ENCODE results near the gene GABBR2.

The GABBR2 gene

GRCh38 chr9:98311541-98311940, 397.2 kb downstream of the GABBR2 start:
- Histone ChIP-seq H3K4me1 (no peaks in the 10 kb centered on the region), H3K36me3 (replicated peaks) (no peaks in the 10 kb centered on the region), H3K4me3 (no peak overlapping the region), H3K27me3 (ENCODE audit: low read depth) (no peaks in the 10 kb centered on the region), H3K9me3 (no peaks in the 10 kb centered on the region)
- in situ Hi-C loops (cut with MboI; ENCODE audit: low sequenced_read_pairs), result no loop called here
- no peak for DNase-seq (ENCODE audit: low spot score in 2 of 2)

DNA sequence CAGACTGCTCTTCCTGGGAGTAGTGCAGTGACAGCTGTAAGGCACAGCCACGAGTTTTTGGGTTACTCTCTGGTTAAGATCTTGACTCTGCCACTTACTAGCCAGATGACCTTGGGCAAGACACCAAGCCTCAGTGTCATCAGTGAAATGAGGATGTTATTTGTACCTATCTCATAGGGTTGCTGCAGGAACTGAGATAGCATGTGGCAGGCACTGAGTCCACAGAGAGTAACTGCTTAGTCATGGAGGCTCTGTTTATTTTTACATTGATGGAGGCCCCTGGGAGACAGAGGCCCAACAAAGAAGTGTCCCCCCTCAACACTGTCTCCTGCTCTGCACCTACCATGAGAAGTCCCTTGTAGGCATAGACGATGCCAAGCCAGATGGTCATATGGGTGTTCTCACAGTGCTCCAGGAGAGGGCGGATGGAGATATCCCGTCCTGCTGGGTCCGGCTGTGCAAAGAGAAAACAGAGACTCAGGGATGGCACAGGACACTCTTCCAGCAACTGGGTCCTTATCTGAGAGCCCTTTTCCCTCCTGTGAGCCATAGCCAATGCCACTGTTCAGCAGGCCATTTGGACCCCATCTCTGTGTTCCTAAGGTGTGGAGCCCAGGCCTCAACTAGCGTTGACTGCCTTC, 397.9 kb downstream of the GABBR2 start:
- no peaks in the 10 kb centered on the region for H3K36me3 ChIP-seq (replicated peaks)
- no peaks in the 10 kb centered on the region for H3K9me3 ChIP-seq
- in situ Hi-C loops (cut with MboI; ENCODE audit: low sequenced_read_pairs), result no loop called here
- DNase-seq (ENCODE audit: low spot score in 2 of 2), result no peak
- H3K4me1 ChIP-seq, result no peaks in the 10 kb centered on the region
- no peaks in the 10 kb centered on the region for H3K27me3 ChIP-seq (ENCODE audit: low read depth)
- H3K4me3 ChIP-seq, result no peak overlapping the region

GRCh38 chr9:98306384-98307145, 402.2 kb downstream of the GABBR2 start:
- DNase-seq (ENCODE audit: low spot score in 2 of 2), result no peak
- no peaks in the 10 kb centered on the region for H3K27me3 ChIP-seq (ENCODE audit: low read depth)
- no peaks in the 10 kb centered on the region for H3K9me3 ChIP-seq
- in situ Hi-C loops (cut with MboI; ENCODE audit: low sequenced_read_pairs), result no loop called here
- H3K4me3 ChIP-seq, result no peak overlapping the region
- no peaks in the 10 kb centered on the region for H3K4me1 ChIP-seq
- H3K36me3 ChIP-seq (replicated peaks), result no peaks in the 10 kb centered on the region

DNA sequence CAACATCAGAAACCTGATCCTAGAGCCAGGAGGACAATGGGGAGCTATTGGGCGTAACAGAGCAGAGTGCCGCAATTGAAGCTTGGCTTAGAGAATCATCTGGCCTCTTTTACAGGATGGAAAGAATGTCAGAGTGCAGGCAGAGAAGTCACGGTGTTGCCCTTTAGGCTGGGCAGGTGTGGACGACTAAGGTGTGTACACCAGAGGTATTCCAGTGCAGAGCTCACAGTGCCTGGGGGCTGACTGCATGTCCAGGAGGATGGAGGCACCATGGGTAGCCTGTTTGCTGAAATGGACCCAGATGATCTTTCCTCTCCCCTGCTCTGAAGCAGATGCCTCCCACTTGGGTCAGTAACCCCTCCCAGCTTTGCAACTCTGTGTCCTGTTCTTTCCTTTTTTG, 404.4 kb downstream of the GABBR2 start:
- no peaks in the 10 kb centered on the region for H3K27me3 ChIP-seq (ENCODE audit: low read depth)
- in situ Hi-C loops (cut with MboI; ENCODE audit: low sequenced_read_pairs), result no loop called here
- H3K4me1 ChIP-seq, result no peaks in the 10 kb centered on the region
- no peaks in the 10 kb centered on the region for H3K36me3 ChIP-seq (replicated peaks)
- no peak for DNase-seq (ENCODE audit: low spot score in 2 of 2)
- H3K9me3 ChIP-seq, result no peaks in the 10 kb centered on the region
- no peak overlapping the region for H3K4me3 ChIP-seq

DNA sequence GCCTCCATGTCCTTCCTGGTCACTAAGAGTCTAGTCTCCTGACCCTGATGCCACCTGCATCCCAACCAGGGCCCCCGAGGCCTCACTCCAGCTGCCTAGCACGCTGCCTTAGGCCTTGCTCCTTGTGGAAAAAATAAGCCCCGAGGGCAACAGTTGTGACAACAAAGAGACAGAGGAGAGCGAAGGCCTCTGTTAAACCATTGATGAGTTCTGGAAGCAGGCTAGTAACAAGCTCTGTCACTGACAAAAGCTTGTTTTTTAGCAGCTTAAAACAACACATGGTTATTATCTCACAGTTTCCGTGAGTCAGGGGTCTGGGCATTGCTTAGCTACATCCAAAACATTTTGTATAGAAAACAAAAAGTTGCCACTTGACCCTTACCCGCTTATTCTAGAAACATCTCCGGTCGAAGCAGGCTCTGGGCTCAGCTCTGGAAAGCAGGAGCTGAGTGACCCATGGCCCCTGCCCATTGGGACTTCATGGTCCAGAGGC, 405.1 kb downstream of the GABBR2 start:
- in situ Hi-C loops (cut with MboI; ENCODE audit: low sequenced_read_pairs), result no loop called here
- H3K27me3 ChIP-seq (ENCODE audit: low read depth), result no peaks in the 10 kb centered on the region
- no peaks in the 10 kb centered on the region for H3K9me3 ChIP-seq
- H3K4me3 ChIP-seq, result no peak overlapping the region
- no peaks in the 10 kb centered on the region for H3K36me3 ChIP-seq (replicated peaks)
- DNase-seq (ENCODE audit: low spot score in 2 of 2), result no peak
- no peaks in the 10 kb centered on the region for H3K4me1 ChIP-seq

DNA sequence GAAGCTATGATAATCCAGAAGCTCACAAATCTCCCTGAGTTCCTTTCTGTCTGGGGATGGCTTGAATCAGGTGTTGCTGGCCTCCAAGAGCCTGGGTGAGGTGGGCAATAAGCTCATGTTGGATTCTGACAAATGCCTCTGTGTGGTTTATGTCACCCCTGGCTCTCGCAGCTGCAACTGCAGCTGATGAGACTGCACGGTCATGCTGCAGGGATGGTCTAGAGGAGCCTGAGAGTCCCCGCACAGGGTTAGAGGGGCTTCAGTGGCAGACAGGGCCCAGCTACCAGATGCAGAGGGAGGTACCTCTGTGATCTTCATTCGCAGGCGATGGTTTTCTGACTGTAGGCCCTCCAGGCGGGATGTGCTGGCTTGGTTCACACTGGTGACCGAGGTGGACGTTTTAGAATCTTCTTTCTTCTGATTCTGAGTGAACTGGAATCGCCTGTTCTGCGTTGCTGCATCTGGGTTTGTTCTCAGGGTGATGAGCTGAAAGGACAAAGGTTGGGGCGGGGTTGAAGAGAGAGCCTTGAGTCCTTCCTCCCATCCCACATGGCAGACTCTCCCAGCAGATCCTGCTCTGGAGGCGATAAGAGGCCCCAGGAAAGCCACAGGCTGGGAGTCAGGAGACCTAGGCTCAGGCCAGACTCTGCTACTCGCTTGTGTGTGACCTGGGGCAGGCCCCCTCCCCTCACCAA, 405.6 kb downstream of the GABBR2 start:
- Histone ChIP-seq H3K4me1 (no peaks in the 10 kb centered on the region), H3K9me3 (no peaks in the 10 kb centered on the region), H3K27me3 (ENCODE audit: low read depth) (no peaks in the 10 kb centered on the region), H3K36me3 (replicated peaks) (no peaks in the 10 kb centered on the region), H3K4me3 (no peak overlapping the region)
- in situ Hi-C loops (cut with MboI; ENCODE audit: low sequenced_read_pairs), result no loop called here
- DNase-seq (ENCODE audit: low spot score in 2 of 2), result no peak

DNA sequence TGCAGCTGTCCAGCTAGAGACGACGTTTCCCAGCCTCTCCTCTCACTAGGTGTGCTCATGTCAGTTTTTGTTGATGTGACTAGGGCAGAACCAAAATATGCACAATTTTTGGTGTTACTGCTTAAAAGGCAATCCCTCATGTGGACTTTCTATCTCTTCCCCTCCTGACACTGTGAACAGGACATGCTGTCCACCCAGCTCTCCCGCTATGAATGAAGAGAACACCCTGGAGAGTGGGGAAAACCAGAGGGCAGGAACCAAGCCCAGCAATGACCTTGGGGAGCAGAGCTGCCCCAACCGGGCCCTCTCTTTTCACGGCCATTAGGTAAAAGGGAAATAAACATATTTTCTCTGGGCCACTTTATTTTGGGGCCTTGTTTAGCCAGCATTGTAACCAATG, 406.6 kb downstream of the GABBR2 start:
- no peaks in the 10 kb centered on the region for H3K4me1 ChIP-seq
- no peak for DNase-seq (ENCODE audit: low spot score in 2 of 2)
- H3K27me3 ChIP-seq (ENCODE audit: low read depth), result no peaks in the 10 kb centered on the region
- H3K9me3 ChIP-seq, result no peaks in the 10 kb centered on the region
- in situ Hi-C loops (cut with MboI; ENCODE audit: low sequenced_read_pairs), result no loop called here
- H3K4me3 ChIP-seq, result no peak overlapping the region
- H3K36me3 ChIP-seq (replicated peaks), result no peaks in the 10 kb centered on the region

DNA sequence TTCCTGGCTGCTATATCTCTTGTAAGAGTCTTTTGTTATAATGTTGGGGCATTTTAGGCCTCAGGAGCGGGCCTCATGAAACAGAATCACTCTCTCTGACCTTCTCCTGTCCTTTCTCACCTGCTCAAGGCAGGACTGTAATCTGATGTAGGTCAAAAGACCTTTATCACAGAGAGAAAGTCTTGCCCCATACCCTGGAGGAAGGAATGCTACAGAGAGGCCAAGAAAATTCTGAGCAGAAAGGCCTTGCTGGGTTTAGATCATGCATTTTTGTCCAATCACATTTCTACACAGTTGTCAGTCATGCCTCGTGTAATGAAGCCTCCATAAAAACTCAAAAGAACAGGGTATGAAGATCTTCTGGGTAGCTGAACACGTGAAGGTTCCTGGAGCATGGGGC, 408.1 kb downstream of the GABBR2 start:
- no peaks in the 10 kb centered on the region for H3K36me3 ChIP-seq (replicated peaks)
- DNase-seq (ENCODE audit: low spot score in 2 of 2), result no peak
- H3K4me1 ChIP-seq, result no peaks in the 10 kb centered on the region
- H3K27me3 ChIP-seq (ENCODE audit: low read depth), result no peaks in the 10 kb centered on the region
- H3K4me3 ChIP-seq, result no peak overlapping the region
- no peaks in the 10 kb centered on the region for H3K9me3 ChIP-seq
- in situ Hi-C loops (cut with MboI; ENCODE audit: low sequenced_read_pairs), result no loop called here

DNA sequence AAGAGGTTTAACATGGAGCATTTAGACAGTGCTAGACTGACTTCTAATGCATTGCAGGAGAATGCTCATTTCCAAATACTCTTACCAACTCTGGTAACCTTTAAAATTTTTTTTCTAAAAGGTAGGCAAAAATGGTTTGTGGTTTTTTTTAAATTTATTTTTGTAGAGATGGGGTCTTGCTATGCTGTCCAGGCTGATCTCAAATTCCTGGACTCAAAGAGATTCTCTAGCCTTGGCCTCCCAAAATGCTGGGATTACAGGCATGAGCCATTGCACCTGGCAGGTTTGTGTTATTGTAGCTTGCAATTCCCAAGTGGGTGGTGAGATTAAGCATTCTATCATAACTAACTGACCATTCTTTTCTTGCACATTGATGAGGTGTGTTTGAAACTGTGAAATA, 410.3 kb downstream of the GABBR2 start:
- Histone ChIP-seq H3K4me1 (no peaks in the 10 kb centered on the region), H3K9me3 (no peaks in the 10 kb centered on the region), H3K27me3 (ENCODE audit: low read depth) (peaks cover 7% of the 10 kb centered on the region; the same call in 1 of the 2 replicates), H3K36me3 (replicated peaks) (no peaks in the 10 kb centered on the region), H3K4me3 (no peak overlapping the region)
- in situ Hi-C loops (cut with MboI; ENCODE audit: low sequenced_read_pairs), result no loop called here
- DNase-seq (ENCODE audit: low spot score in 2 of 2), result no peak

- Histone ChIP-seq H3K4me3 (no peak overlapping the region), H3K9me3 (no peaks in the 10 kb centered on the region), H3K4me1 (no peaks in the 10 kb centered on the region), H3K27me3 (ENCODE audit: low read depth) (peaks cover 11% of the 10 kb centered on the region; the same call in 1 of the 2 replicates), H3K36me3 (replicated peaks) (no peaks in the 10 kb centered on the region)
- DNase-seq (ENCODE audit: low spot score in 2 of 2), result no peak
- in situ Hi-C loops (cut with MboI; ENCODE audit: low sequenced_read_pairs), result no loop called here
Observed at GRCh38 chr9:98295824-98296223, 412.9 kb downstream of the GABBR2 start.

- no peak overlapping the region for H3K4me3 ChIP-seq
- H3K36me3 ChIP-seq (replicated peaks), result no peaks in the 10 kb centered on the region
- no peaks in the 10 kb centered on the region for H3K9me3 ChIP-seq
- peaks cover 11% of the 10 kb centered on the region; the same call in 1 of the 2 replicates for H3K27me3 ChIP-seq (ENCODE audit: low read depth)
- no peaks in the 10 kb centered on the region for H3K4me1 ChIP-seq
- no peak for DNase-seq (ENCODE audit: low spot score in 2 of 2)
- in situ Hi-C loops (cut with MboI; ENCODE audit: low sequenced_read_pairs), result no loop called here
Observed at GRCh38 chr9:98291820-98292219, 416.9 kb downstream of the GABBR2 start.

- H3K4me3 ChIP-seq, result no peak overlapping the region
- DNase-seq (ENCODE audit: low spot score in 2 of 2), result no peak
- no peaks in the 10 kb centered on the region for H3K36me3 ChIP-seq (replicated peaks)
- H3K4me1 ChIP-seq, result no peaks in the 10 kb centered on the region
- peaks cover 11% of the 10 kb centered on the region; the same call in 1 of the 2 replicates for H3K27me3 ChIP-seq (ENCODE audit: low read depth)
- no peaks in the 10 kb centered on the region for H3K9me3 ChIP-seq
- in situ Hi-C loops (cut with MboI; ENCODE audit: low sequenced_read_pairs), result no loop called here
Observed at GRCh38 chr9:98290411-98290810, 418.3 kb downstream of the GABBR2 start.

GRCh38 chr9:98289614-98290201, 419.0 kb downstream of the GABBR2 start:
- H3K4me1 ChIP-seq, result no peaks in the 10 kb centered on the region
- no peak overlapping the region for H3K4me3 ChIP-seq
- peaks cover 9% of the 10 kb centered on the region; the same call in 1 of the 2 replicates for H3K27me3 ChIP-seq (ENCODE audit: low read depth)
- no peaks in the 10 kb centered on the region for H3K9me3 ChIP-seq
- no peaks in the 10 kb centered on the region for H3K36me3 ChIP-seq (replicated peaks)
- in situ Hi-C loops (cut with MboI; ENCODE audit: low sequenced_read_pairs), result no loop called here
- DNase-seq (ENCODE audit: low spot score in 2 of 2), result no peak

DNA sequence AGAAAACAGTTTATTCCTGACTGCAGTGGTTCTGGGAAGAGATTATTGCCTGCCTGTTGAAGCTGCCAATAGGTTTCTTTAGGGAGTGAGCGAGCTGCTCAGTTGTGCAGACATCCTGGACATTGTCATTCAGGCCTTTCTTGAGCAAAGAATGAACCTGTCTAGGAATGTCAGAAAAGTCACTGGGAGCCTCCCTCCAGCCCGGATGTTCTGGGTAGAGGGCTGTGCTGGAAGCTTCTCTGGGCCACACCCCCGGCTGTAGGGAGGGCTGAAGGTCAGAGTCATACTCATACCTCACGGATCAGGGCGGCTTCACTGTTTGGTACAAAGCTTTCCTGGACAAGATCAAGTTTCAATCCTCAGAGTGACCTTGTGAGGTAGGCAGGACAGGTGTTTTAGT, 419.9 kb downstream of the GABBR2 start:
- Histone ChIP-seq H3K4me3 (no peak overlapping the region), H3K4me1 (no peaks in the 10 kb centered on the region), H3K9me3 (no peaks in the 10 kb centered on the region), H3K36me3 (replicated peaks) (no peaks in the 10 kb centered on the region), H3K27me3 (ENCODE audit: low read depth) (peaks cover 3% of the 10 kb centered on the region; the same call in 1 of the 2 replicates)
- in situ Hi-C loops (cut with MboI; ENCODE audit: low sequenced_read_pairs), result no loop called here
- no peak for DNase-seq (ENCODE audit: low spot score in 2 of 2)

All from HAP-1 (cell line).